Parathyroid adenoma (tissue), 2 donors: ENCODE data around the gene PLAAT3.
A peak's percentile ranks its signal among the peaks of the same experiment; 100 is the strongest.

Experiments used
- H2AFZ ChIP-seq: fragments of 300-600 bp; sonication (generic); one replicate; pipeline ENCODE4 v1.7.0; 2017; ENCODE audit warnings: antibody characterized with exemption, mild to moderate bottlenecking
- H3K27ac ChIP-seq: fragments of 300-600 bp; sonication (generic); one replicate; pipeline ENCODE4 v1.7.0; 2017
- H3K27me3 ChIP-seq: fragments of 300-600 bp; sonication (generic); one replicate; pipeline ENCODE4 v1.7.0; 2017; ENCODE audit warnings: low read length; ENCODE audit not compliant: control insufficient read depth, insufficient read depth
- H3K36me3 ChIP-seq: fragments of 300-600 bp; sonication (generic); one replicate; pipeline ENCODE4 v1.7.0; 2017; ENCODE audit warnings: low read length; ENCODE audit not compliant: control insufficient read depth, insufficient read depth
- H3K4me1 ChIP-seq: fragments of 300-600 bp; sonication (generic); one replicate; pipeline ENCODE4 v1.7.0; 2017; ENCODE audit warnings: control low read depth
- H3K4me2 ChIP-seq: fragments of 300-600 bp; sonication (generic); one replicate; pipeline ENCODE4 v1.7.0; 2017; ENCODE audit warnings: low read length
- H3K4me3 ChIP-seq: fragments of 300-600 bp; sonication (generic); one replicate; pipeline ENCODE4 v1.7.0; 2017; ENCODE audit warnings: low read depth, low read length
- H3K79me2 ChIP-seq: fragments of 300-600 bp; sonication (generic); one replicate; pipeline ENCODE4 v1.7.0; 2017; ENCODE audit warnings: control low read depth
- H3K9ac ChIP-seq: fragments of 300-600 bp; sonication (generic); one replicate; pipeline ENCODE4 v1.7.0; 2017; ENCODE audit warnings: mild to moderate bottlenecking
- H3K9me3 ChIP-seq: fragments of 300-600 bp; sonication (generic); one replicate; pipeline ENCODE4 v1.7.0; 2017; ENCODE audit warnings: low read length; ENCODE audit not compliant: control insufficient read depth
- CTCF ChIP-seq: fragments of 300-600 bp; sonication (generic); IDR thresholded peaks from one replicate; pipeline ENCODE4 v1.7.0; 2017; ENCODE audit warnings: antibody characterized with exemption, mild to moderate bottlenecking
- donor health status: primary hyperparathyroidism.

The PLAAT3 gene

GRCh38 chr11:63614136-63614671 lies at the start of gene PLAAT3:
Gene PLAAT3, minus strand, starts transcription at chr11:63614433. Its CDS starts 419 bp downstream, at chr11:63614014.
- H3K4me1 ChIP-seq = no peaks in the 10 kb centered on the region
- H3K4me2 ChIP-seq = peak within 1 kb of the TSS; percentile 69
- H3K4me3 ChIP-seq = peak within 1 kb of the TSS; percentile 51
- no peak within 1 kb of the TSS for H3K9ac ChIP-seq
- H3K79me2 ChIP-seq = no peaks in the 10 kb centered on the region
- peak within 1 kb of the TSS; percentile 83 for H2AFZ ChIP-seq
- no peaks in the 10 kb centered on the region for H3K9me3 ChIP-seq
- H3K27me3 ChIP-seq = no peaks in the 10 kb centered on the region
- peak within 1 kb of the TSS; percentile 76 for H3K27ac ChIP-seq
- H3K36me3 ChIP-seq = no peaks in the 10 kb centered on the region
- no peak for TF ChIP-seq CTCF

GRCh38 chr11:63663809-63664208 lies 49.6 kb upstream of the PLAAT3 start:
- H3K4me1 ChIP-seq = no peaks in the 10 kb centered on the region
- H3K27me3 ChIP-seq = no peaks in the 10 kb centered on the region
- no peaks in the 10 kb centered on the region for H3K9me3 ChIP-seq
- TF ChIP-seq CTCF = no peak
- H3K9ac ChIP-seq = no peak overlapping the region
- peaks cover 26% of the 10 kb centered on the region for H3K79me2 ChIP-seq
- H3K4me3 ChIP-seq = no peak overlapping the region
- H3K36me3 ChIP-seq = no peaks in the 10 kb centered on the region
- no peak overlapping the region for H3K27ac ChIP-seq
- no peak overlapping the region for H3K4me2 ChIP-seq
- no peak overlapping the region for H2AFZ ChIP-seq

- Histone ChIP-seq H3K9ac (no peak overlapping the region), H3K9me3 (no peaks in the 10 kb centered on the region), H2AFZ (no peak overlapping the region), H3K27ac (no peak overlapping the region), H3K4me3 (no peak overlapping the region), H3K79me2 (peaks cover 16% of the 10 kb centered on the region), H3K36me3 (no peaks in the 10 kb centered on the region), H3K4me1 (no peaks in the 10 kb centered on the region), H3K4me2 (no peak overlapping the region), H3K27me3 (no peaks in the 10 kb centered on the region)
- no peak for TF ChIP-seq CTCF
Observed at GRCh38 chr11:63660972-63661371, 46.7 kb upstream of the PLAAT3 start.

- no peaks in the 10 kb centered on the region for H3K79me2 ChIP-seq
- no peaks in the 10 kb centered on the region for H3K27me3 ChIP-seq
- H3K9ac ChIP-seq = no peak overlapping the region
- H3K4me2 ChIP-seq = no peak overlapping the region
- H3K4me3 ChIP-seq = no peak overlapping the region
- no peak for TF ChIP-seq CTCF
- H3K27ac ChIP-seq = no peak overlapping the region
- H2AFZ ChIP-seq = no peak overlapping the region
- no peaks in the 10 kb centered on the region for H3K4me1 ChIP-seq
- no peaks in the 10 kb centered on the region for H3K9me3 ChIP-seq
- no peaks in the 10 kb centered on the region for H3K36me3 ChIP-seq
Observed at GRCh38 chr11:63652671-63653070, 38.4 kb upstream of the PLAAT3 start.

- Histone ChIP-seq H3K27ac (no peak overlapping the region), H3K36me3 (no peaks in the 10 kb centered on the region), H3K79me2 (no peaks in the 10 kb centered on the region), H2AFZ (no peak overlapping the region), H3K4me1 (no peaks in the 10 kb centered on the region), H3K4me2 (no peak overlapping the region), H3K9ac (no peak overlapping the region), H3K4me3 (no peak overlapping the region), H3K27me3 (no peaks in the 10 kb centered on the region), H3K9me3 (no peaks in the 10 kb centered on the region)
- TF ChIP-seq CTCF = no peak
Observed at GRCh38 chr11:63643205-63643604, 29.0 kb upstream of the PLAAT3 start.
